ENCODE measurements around the gene BANP.
A peak's percentile ranks its signal among the peaks of the same experiment; 100 is the strongest.
"Not testable (repeated sequence)": the region's sequence is repeated elsewhere in the genome, so short reads cannot be mapped to it uniquely, and the experiment has no call there.

Gene BANP, protein sequence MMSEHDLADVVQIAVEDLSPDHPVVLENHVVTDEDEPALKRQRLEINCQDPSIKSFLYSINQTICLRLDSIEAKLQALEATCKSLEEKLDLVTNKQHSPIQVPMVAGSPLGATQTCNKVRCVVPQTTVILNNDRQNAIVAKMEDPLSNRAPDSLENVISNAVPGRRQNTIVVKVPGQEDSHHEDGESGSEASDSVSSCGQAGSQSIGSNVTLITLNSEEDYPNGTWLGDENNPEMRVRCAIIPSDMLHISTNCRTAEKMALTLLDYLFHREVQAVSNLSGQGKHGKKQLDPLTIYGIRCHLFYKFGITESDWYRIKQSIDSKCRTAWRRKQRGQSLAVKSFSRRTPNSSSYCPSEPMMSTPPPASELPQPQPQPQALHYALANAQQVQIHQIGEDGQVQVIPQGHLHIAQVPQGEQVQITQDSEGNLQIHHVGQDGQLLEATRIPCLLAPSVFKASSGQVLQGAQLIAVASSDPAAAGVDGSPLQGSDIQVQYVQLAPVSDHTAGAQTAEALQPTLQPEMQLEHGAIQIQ

GRCh38 chr16:87950765-87951551 is at the start of gene BANP:
BANP (plus strand) TSS chr16:87951434; CDS start chr16:87975116, 23,682 bp downstream.
- DNase-seq (ENCODE audit: low spot score) = peak; percentile 95

DNA sequence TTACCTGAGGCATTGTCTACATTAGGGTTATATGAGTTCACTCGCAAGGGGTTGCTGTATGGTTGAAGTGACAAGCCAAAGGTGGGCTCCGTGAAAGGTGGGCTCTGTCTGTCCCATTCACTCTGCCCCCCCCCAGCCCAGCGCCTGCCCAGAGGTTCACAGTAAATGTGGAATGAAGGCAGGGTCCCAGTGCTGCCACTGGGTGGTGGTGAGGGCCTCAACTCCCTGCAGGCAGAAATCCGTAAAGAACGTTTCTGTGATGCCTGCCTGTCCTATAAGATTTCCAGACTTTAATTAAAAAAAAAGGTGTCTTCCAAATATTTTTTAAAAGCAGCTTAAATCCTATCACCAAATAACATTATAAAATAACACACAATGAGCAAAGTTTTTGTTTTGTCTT is 46.3 kb upstream of the BANP start:
- not testable (repeated sequence) for DNase-seq (ENCODE audit: low spot score)

DNA sequence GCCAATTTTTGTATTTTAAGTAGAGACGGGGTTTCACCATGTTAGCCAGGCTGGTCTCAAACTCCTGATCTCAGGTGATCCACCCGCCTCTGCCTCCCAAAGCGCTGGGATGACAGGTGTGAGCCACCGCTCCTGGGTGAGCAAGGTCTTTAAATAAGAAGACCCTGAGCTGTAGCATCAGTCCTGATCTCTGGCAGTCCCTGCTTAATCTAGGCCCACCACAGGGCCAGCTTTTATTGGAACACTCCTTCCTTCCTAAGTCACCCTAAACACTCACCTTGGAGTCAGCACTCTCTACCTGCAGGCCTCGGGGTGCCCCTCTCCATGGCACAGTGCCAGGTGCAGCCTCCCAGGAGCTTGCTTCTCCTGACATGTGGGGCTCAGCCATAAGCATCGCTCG is 45.7 kb upstream of the BANP start:
- not testable (repeated sequence) for DNase-seq (ENCODE audit: low spot score)

- DNase-seq (ENCODE audit: low spot score) = not testable (repeated sequence)
These were observed 43.1 kb upstream of the BANP start for GRCh38 chr16:87908101-87908500.

GRCh38 chr16:87909203-87909935 is 41.9 kb upstream of the BANP start:
- peak; percentile 21 for DNase-seq (ENCODE audit: low spot score)

DNA sequence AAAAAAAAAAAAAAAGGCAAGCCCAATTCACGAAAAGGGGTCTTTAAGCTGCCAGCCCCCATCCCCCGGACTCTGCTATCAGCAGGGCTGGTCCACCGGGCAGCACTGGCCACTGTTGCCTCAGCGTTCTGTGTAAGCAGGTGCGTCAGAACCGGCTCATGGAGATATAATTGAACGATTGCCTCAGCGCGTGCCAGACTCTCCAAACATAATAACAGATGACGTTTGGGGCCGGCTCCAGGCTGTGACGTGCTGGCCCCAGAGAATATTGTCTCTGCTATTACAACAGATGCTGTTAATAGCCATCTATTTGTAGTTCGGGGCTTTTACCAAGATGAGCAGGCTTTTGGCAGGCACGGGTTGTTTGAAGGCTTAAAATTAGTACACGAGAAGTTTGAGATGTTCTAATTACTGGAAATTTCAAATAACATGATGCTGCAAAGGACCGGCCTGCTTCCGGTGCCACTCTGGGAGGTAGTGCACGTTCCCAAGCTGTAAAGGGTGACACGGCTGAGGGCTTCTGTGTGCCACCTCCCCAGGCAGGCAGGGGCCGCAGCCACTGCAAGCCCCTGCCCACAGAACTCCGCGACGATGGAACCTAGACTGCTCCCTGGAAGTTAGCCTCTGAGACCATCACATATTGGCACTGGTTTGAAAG is 40.0 kb upstream of the BANP start:
- not testable (repeated sequence) for DNase-seq (ENCODE audit: low spot score)

GRCh38 chr16:87912691-87913090 is 38.5 kb upstream of the BANP start:
- DNase-seq (ENCODE audit: low spot score) = not testable (repeated sequence)

DNA sequence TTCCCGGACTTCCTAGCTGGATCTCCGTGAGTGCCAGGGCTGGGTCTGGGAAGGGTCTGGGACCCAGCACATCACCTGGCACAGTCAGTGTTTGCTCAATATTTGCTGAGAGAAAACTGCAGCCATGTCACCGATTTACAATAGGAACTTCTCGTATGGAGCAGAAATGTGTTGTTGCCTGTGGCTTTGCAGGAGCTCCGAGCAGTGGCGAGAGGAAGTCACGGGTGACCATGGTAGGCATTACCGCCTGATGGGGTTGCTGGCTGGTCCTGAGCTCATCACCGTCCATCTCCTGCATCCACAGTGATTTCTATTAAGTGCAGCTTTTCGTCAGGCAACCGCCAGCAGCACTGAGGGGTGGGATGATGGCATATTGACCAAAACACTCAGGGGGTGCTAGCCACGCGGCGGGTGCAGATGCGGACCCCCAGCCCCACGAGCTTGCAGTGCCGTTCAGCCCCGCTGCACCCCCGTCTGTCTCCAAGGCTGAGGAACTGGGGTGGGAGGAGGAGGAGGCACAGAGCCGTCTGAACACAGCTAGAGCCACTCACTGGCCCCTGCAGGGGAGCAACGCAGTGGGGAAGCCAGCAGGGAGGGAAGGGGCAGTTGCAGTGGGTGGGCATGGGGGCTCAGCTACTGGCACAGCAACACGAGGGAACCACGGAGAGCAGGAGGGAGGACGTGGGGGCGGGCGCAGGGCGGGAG is 37.1 kb upstream of the BANP start:
- not testable (repeated sequence) for DNase-seq (ENCODE audit: low spot score)

- DNase-seq (ENCODE audit: low spot score) = no peak
These were observed 36.4 kb upstream of the BANP start for GRCh38 chr16:87914812-87915211.

GRCh38 chr16:87917503-87917902 is 33.7 kb upstream of the BANP start:
- no peak for DNase-seq (ENCODE audit: low spot score)

GRCh38 chr16:87918338-87918737 is 32.9 kb upstream of the BANP start:
- DNase-seq (ENCODE audit: low spot score) = no peak

DNA sequence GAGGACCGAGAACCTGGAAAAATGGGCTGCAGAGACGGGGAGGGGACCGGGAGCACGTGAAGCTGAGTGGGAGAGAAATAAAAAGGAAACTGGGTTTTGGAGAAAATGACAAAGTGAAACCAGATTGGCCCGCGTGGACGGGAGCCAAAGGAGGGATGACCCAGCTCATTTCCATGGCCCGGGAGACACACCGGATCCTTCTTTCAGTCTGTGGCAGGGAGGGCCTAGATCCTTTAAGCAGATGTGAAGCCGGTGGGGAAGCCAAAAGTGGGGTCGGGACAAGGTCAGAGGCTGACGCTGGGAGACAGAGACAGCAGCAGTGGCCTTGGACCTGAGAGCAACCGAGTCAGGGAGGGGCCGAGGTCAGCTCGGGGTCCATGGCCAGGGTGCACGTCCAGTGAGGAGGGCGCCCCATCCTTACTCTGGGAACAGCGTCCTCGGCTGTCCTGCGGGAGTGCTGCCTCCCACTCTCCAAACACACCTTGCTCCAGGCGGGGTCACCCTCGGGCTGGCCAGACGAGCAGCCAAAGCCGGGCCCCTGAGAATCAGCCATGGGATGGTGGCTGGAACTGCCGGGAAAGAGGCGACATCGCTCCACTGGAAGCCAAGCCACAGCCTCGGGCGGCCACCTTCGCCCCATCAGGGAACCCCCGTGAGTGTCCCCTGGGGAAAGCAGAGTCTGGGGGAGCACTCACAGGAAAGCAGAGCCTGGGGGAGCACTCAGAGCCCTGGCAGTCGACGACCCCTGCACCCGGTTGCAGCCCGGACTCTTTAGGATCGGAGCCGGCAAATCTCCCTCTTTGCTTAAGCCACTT is 32.2 kb upstream of the BANP start:
- no peak for DNase-seq (ENCODE audit: low spot score)

DNA sequence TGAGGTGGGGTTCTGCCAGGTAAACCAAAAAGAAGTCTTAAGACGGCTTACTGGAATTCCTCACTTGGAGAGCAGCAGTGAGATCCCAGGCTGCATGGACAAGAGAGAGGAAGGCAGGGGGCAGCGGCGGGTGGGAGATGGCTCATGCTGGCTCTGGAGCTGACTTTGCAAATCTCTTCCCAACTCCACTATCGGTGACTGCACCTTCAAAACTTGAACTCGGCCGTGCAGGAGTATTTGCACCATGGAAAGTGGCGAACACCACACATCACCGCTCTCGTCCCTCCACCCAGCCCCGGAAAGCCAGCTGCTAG is 31.6 kb upstream of the BANP start:
- no peak for DNase-seq (ENCODE audit: low spot score)

GRCh38 chr16:87921236-87921773 is 29.9 kb upstream of the BANP start:
- no peak for DNase-seq (ENCODE audit: low spot score)

DNA sequence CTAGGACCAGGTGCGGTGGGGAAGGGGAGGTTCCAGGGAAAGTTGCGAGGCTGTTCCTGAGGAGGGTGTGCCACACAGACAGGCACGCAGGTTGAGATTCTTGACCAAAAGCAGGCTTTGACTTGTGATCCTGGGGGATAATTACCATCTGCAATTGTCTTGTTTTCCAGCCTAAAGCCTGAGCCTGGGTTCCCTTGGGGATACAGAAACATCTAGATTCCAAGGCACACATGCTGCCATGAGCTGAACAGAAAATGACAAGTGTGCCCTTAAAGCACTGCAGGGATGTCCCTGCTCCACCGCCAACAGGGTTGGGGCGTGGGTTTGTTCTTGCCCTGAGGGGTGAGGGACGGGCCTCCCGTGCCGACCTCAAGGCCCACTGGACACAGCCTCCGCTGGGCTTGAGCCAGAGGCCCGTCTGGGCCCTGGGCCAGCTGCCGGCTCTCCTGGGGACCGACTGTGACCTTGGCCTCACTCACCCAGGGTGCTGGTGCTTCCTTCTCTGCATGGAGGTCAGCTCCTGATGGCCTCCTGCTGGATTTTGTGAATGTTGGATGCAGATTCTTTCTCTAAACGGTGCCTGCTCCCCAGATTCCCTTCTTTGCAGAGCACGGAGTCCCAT is 28.9 kb upstream of the BANP start:
- no peak for DNase-seq (ENCODE audit: low spot score)

DNA sequence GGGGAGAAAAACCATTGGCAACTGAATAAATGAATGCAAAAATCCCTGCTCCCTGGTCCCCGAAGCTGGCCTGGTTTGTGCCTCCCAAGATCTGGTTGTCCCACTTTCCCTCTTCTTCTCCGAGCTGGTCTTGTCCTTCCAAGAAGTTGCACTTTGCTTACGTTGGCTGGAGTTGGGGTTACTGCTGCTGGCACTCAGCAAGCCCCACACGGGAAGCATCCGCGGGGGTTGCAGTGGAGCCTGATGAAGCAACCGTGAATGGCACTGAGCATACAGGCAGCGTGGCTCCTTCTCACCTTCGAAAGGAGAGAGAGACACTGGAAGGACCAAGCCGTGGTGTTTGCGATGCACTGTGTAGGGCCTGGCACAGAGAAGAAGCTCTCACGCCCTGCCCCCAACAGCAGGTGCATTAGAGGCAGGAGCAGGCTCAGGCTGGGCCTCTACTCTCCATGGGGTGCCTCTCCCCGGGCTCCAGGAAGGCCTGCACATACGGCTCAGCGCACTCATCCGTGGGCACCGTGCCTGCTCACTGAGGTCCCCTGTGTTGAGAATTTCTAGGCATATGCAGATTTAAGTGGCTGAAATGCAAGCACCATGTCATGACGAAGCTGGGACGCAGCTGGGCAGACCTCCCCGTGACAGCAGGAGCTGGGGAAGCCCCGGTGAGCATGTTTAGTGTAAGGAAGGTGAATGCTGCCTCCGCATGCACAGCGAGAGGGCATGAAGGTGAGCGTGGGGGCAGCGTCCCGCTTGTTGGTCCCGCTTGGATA is 27.0 kb upstream of the BANP start:
- no peak for DNase-seq (ENCODE audit: low spot score)

GRCh38 chr16:87924811-87925670 is 26.2 kb upstream of the BANP start:
- no peak for DNase-seq (ENCODE audit: low spot score)

Data from kidney capillary endothelial cell (primary cell).